DMS53 treated with DMSO at 0.1 percent for 48 hours (cell line): ENCODE measurements around the gene SIRPA.

Experiments used
- DNase-seq: peaks from one replicate; lab custom pipeline; 2025; ENCODE audit not compliant: unreplicated experiment; lab: John Stamatoyannopoulos, UW

SIRPA gene

DNA sequence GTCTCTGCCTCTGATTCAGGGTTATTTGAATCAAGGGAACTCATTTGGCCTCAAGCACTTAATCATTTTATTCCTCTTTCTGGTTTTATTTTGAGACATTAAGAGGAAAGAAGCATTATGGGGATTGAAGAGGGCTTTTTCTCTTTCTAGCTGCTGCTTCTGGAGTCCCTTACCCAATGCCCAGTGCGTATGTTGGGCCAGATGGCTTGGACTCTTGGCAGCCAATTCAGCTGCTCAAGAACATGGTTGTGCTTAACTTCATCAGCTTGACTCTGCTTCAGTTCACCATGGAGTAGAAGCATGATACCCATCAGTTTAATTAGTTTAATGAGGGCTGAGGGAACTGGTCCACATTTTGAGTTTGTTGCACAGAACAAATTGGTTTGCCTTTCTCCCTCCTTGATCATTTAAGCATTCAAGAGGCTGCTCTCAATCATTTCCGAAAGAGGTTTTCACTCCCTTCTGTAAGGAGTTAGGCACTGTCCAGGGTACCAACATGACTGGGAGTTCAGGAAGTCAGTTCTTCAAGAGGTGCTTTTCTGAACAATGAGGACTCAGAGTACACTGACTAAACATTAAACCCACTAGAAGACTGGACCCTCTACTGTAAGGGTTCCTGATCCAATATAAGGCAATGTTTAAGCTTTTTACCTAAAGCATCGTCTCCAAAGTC, 84.0 kb downstream of the SIRPA start:
- DNase-seq = no peak

DNA sequence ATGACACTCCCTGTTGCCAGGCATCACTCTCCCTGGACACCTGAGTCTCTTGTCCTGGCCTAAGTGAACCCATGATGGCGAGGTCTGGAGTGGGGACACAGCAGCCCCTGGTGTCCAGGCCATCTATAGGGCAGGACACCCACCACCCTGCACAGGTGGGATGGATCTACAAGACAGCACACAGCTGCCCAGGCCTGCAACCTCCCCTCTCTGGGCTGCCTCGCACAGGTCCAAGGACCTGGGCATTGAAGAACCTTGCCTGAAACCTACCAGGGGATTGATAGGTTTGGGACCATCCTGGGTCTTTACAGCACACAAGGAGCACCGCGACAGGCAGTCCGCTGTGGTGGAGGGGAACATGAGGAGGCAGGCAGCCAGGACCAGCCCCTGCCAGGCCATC, 87.5 kb downstream of the SIRPA start:
- no peak for DNase-seq

- no peak for DNase-seq
Measured at GRCh38 chr20:1983301-1983700, 88.1 kb downstream of the SIRPA start.

DNA sequence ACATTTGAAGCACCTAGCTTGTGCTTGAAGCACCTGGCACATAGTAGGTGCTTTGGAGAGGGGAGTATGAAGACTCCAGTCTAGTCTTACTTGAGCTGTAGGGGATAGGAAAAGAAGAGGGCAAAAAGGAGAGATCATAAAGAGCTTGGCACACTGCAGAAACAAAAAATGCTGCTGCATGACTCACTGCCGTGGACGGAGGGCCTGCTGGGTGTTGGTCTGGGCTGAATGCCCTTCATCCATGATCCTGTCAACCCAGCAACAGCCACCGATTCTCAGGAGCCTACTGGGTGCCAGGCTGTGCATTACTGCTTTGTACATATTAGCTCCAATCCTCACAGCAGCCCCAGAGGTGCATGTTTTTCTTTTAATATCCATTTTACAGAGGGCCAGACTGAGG, 92.6 kb downstream of the SIRPA start:
- no peak for DNase-seq
